ENCODE results near the gene HLA-DOA.
A peak's percentile ranks its signal among the peaks of the same experiment; 100 is the strongest.

The HLA-DOA gene

DNA sequence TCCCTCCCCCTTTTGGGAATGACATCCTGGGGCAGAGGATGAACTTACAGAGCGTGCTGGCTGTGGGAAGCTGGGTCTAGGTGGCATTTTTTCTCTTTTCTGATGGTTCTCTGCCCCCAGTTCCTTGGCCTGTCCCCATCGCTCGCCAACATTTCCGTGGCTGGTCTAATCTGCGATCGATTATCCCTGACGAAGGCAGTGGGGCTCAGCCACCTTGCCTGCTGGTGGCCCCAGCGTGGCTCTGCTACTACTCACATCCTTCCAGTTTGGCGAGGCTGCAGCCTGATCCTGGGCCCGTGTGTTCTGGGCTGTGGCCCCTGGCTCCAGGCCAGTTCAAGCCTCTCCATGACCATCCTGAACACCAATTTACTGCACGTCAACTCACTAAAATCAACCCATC lies 6.4 kb upstream of the HLA-DOA start:
- DNase-seq, result no peak

DNA sequence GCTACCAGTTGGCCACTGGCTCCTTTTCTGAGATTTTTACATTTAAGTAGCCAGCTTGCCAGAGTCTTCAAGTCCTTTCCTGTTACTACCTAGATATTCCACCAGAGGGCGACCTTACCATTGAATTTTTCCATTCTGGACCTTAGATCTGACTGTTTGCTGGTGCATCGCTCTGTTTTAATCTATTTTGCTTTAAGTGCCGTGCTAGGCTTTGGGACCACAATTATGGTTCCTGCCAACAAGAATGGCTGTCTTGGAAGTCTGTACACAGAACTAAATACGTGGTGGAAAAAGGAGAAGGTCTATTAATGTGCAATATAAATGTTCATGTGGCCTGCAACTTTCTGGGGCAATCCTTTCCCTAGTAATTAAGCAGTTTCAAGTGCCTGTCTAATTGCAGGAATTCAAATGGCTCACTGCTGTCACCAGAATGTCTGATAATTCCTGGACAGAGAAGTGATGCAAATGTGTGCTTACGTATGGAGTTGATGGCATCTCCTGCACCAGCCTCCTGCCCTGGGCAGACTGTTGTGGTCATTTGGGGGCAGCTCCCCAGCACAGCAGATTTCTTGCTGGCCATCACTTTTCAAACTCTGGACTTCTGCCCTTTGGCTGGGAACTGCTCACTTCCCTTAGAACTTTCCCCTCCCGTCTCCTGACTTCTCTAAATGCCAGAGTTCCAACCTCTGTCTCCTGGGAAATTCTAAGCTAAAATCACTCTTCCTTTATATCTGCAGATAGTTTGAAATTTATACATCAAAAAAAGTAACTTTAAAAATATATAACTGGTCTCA lies 5.6 kb upstream of the HLA-DOA start:
- peak; percentile 78 to 89 for DNase-seq

DNA sequence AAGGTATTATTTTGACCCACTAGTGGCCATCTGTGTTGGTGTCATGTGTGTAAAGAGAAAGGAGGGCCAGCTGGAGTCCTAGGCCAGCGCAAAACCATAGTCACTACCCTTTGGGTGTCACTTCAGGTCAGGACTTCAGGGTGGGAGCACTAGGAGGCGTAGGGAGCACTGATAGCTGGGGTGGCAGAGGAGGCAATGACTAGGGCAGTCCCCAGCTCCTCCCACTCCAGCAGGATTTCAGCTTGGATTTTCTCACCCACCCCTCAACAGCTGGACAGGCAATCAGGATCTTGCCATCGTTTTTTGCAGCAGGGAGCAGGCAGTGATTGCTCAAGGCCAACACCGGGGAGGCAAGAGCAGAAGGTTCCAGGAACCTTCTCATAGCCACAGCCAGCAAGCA lies 4.2 kb upstream of the HLA-DOA start:
- no peak for DNase-seq

DNA sequence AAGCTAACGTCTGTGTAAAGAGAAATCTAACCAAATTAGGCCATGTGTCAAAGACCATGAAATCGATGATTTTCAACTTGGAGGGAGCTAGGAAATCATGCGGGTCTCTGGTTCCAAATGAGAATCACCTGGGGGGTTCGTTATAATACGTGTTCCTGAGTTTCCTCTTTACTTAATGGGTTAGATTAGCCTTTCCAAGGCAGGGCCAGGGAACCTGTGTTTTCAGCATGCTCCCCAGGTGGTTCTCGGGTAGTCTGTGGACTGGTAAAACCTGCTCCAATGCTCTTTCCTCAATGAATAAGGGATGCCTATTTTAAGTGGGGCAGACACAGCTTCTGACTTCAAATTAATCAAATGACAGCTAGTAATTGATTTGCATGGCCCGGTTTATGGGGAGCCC lies 965 bp upstream of the HLA-DOA start:
- DNase-seq, result peak in 1 of 2 experiments; percentile 35

DNA sequence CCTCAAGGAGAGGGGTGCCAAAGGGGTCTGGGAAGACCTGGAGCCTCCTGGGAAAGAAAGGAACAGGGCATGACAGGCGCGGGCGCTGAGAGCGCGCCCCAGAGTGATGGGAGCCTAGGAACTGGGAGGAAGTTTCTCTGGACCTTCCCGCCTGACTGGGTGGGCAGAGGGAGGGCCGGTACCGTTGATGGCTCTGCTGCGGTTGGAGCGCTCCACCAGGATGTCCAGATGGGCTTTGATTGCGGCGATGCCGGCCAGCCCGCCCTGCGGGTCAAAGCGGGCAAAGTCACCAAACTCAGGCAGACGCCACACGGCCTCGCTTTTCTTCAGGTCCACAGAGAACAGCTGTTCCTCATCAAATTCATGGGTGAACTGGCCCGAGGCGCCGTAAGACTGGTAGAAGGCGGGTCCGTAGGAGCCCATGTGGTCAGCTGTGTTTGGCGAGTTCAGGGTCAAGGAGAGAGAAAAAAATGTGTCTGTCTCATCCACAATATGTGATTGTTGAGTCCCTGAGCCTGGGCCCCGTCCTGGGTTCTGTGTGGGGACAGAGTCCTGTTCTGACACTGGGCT lies 1.5 kb downstream of the HLA-DOA start:
- DNase-seq, result no peak

DNA sequence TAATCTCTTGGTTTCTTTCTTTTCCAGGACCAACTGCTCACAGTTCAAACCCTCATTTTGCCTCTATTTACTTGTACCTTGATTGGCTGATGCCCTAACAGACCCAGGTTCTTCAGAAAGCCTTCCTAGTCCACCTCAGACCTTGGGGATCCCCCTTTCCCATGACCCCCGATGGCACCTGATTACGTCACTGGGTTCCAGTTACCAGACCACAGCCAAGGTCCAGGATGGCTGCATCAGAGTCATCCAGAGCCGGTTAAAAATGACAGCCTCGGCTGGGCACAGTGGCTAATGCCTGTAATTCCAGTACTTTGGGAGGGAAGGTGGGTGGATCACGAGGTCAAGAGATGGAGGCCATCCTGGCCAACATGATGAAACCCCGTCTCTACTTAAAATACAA lies 4.5 kb downstream of the HLA-DOA start:
- no peak for DNase-seq

DNA sequence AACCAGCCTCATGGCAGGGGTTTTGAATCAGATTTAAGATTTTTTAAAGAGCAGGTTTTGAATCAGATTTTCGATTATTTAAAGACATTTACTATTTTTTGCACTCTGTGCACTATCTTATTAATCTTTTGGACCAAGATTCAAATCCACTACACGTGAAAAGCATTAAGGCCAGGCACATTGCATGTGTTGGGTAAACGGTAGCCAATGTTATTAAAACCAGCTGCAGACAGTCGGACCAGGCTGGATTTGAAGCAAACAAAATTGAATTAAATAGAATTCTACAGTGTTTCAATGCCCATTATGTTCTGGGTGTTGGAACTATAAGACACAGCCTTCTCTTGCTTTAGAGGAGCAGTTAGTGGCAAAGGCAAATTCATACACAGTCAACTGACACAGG lies 7.7 kb downstream of the HLA-DOA start:
- DNase-seq, result no peak

DNA sequence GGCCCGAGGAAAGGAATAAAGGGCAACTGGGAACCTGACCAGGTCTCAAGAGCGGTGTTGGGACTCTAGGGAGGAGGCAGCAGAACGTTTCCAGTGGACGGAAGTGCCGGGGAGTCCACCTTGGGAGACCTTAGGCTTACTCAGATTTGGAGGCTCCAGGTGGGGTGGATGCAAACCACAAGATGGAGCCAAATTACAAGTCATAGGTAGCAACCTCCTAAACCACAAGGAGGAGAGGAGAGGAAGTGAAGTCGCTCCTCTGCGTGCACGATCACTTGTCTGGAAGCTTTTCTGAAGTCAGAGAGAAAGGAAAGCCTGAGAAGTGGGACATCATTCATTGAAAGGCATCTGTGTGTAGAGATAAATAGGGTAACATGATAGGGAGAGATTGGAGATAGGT lies 9.3 kb downstream of the HLA-DOA start:
- DNase-seq, result peak; percentile 56 to 69

DNA sequence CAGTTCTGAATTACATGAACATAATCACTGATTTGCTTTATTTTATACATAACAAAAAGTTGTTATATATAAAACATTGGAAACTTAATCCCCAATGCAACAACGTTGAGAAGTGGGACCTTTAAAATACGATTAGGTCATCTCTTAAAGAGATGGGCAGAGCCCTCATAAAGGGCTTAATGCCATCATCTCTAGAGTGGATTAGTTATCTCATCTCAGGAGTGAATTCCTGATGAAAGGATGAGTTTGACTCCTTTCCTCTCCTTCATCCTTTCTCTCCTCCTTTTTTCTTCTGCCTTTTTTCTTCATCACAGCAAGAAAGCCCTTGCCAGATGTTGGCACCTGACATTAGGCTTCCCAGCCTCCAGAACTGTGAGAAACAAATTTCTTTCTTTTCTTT lies 13.9 kb downstream of the HLA-DOA start:
- no peak for DNase-seq

DNA sequence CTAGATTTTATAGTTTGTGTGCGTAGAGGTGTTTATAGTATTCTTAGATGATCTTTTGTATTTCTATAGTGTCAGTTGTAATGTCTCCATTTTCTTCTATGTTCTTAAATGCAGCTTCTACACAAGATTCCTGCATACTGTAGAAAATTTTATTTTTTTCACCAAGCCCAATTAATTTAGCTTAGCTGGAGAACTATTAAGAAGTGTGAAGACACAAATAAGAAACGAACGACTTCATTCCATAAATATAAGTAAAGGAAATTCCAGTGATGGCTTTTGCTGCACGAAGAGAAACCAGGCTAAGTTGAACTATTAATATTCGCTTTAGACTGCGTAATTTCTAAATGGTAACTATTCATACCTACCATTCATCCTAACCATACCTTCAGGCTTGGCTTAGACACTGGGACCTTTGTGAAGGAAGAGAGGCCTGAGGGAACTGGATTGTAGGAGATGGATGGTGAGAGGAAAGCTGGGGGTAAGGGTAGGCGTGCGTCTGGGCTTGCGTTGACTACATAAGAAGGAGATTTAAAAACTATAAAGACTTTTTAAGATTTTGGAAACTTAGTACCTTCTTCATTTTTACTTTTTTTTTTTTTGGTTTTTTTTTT lies 15.9 kb downstream of the HLA-DOA start:
- DNase-seq, result no peak

DNA sequence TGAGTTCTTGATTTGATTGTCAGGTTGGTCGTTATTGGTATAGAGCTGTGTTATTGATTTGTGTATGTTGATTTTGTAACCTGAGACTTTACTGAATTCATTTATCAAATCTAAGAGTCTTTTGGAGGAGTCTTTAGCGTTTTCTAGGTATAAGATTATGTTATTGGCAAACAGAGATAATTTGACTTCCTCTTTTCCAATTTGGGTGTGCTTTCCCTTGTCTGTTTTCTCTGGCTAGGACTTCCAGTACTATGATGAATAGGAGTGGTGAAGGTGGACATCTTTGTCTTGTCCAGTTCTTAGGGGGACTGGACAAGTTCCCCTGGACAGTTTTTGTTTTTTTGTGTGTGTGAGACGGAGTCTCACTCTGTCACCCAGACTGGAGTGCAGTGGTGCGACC lies 17.4 kb downstream of the HLA-DOA start:
- no peak for DNase-seq

DNA sequence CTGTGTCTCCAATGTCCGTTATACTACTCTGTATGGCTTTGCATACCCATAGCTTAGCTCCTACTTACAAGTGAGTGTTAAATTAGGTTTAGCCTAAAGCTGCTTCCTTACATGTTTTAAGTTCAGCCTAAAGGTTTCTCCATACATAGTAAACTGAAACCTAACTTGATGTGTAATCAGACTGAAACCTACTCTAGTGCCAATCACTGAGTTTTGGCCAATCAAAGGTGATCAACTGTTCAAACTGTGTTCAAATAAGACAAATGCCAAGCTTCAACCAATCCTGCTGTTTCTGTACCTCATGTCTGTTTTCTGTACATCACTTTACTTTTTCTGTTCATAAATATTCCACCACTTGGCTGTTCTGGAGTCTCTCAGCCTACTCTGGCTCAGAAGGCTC lies 20.0 kb downstream of the HLA-DOA start:
- DNase-seq, result no peak

DNA sequence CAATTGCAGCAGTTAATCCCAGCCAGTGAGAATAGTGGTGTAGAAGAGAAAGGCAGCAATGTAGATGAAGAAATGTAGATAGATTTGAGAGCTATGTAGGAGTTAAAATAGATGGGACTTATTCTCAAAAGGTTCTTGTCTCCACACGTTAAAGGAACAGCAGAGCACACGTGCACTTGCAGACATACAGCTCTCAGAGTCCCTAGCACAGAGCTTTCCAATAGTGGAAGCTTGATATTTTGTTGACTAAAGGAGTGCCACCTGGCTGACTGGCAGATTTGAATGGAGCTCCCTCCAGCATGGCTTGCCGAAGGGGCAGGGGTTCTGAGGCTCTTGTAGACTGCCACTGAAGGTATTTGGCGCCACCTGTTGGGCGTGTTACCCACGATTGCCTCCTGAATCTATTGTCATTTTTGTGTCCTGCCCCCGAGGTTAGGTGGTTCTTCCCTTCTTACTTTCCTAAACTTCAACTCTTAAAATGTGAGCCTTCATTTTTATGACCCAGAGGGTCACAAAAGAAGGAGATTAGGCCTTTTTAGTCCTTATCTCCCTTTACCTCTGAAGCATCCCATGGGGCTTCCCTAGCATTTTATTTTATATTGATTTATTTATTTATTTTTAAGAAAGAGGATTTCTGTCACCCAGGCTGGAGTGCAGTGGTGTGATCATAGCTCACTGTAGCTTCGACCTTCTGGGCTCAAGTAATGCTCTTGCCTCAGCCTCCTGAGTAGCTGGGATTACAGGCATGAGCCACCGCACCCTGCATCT lies 24.6 kb downstream of the HLA-DOA start:
- peak; percentile 93 to 97 for DNase-seq

DNA sequence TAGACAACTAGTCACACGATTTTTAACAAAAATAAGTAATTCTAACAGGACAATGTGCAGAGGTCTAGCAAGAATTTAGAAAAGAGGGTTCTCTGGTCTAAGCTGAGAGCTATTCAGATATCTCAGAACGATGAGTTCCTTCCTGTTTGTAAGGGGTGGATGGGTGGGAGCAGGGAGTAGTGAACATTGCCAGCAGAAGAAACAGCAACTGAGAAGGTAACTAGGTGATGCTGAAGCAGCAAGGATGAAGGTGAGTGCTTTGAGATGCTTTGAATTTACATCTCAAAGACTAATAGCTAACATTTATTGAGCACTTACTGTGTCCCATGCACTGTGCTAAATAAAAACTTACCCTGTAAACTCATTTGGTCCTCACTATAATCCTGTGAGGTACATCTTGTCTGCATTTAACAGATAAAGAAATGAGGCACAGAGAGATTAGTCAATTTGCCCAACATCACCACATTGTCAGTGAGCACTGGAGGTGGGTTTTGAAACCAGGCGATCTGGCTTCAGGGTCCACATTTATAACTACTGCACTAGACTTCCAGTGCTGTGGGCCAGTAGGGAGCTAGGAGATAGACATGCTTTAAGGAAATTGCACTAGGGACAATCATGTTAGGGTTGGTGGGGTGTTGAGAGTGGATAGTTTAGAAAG lies 25.3 kb downstream of the HLA-DOA start:
- DNase-seq, result no peak

DNA sequence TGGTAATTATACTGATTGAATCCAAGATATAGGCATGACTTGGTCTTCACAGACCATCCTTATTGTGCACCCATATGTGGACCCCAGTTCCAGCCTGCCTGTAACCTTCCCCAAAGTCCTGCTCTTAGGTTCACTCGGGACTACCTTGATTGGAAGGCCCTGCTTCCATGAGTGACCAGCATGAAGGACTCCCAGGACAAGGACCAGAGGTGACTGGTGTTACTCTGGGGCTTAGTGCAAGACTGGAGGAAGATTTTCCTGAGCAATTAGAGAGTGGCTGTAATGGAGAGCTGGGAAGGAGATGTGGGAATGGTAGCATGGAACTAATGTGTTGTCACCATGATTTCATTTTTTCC lies 25.9 kb downstream of the HLA-DOA start:
- DNase-seq, result no peak

DNA sequence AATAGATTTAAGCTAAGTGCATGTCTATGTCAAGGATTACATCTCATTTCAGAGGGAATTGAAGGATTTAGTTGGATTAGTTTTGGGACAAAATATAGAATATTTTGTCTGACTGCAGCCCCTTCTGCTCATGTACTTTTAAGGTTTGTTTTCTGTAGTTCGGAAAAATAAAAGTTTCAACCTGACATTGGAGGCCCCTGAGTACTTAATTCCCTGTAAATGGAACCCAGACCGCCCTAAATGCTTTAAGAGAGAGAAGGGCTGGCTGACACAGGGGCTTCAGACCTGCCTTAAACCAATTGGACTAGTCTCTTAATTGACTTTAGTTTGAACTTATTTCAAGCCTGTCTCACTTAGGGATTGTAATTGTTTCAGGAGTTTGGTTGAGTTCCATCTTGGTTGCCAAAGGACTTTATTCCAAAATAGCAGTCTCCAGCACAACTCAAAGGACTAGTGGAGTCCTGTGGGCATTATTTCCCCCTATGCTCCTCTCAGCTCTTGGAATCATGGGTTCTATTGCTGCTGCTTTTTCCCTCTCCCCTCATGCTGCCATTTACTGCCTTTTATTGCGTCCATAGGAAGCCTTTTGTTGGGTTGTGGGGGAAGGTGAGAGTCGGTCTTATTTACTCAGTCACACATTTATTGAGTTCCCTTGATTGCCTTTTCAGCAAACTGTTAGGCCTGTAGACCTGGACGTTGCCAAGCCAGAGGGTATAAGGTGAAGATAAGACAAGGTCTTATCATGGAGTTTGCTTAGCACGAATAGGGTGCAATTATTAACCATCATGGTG lies 26.5 kb downstream of the HLA-DOA start:
- no peak for DNase-seq

DNA sequence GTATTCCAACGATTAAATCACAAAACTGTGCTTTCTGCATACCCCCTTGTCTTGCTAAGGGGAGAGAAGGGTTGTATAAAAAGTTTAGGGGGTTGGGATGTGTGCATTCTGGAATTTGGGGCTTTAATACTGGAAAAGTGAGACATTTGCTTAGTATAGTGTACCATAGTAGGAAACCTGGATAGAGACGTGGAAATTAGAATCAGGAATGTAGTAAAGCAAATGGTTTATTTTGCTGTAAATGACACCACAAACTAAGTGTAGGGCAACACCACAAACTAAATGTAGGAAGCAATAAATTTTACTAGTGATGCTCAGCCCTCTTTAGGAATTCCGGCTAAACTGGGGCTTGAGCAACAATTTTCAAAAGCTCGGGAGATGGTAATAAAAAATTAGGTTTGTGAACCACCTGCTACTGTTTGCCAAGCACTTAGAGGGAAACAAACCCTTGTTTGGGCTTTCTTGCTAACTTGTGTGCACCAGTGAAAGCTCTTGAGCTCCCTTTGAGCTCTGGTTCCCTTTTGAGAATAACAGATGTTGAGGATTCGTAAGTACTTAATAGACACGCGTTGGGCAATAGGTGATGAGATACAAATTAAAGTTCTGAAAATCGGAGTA lies 27.2 kb downstream of the HLA-DOA start:
- no peak for DNase-seq

DNA sequence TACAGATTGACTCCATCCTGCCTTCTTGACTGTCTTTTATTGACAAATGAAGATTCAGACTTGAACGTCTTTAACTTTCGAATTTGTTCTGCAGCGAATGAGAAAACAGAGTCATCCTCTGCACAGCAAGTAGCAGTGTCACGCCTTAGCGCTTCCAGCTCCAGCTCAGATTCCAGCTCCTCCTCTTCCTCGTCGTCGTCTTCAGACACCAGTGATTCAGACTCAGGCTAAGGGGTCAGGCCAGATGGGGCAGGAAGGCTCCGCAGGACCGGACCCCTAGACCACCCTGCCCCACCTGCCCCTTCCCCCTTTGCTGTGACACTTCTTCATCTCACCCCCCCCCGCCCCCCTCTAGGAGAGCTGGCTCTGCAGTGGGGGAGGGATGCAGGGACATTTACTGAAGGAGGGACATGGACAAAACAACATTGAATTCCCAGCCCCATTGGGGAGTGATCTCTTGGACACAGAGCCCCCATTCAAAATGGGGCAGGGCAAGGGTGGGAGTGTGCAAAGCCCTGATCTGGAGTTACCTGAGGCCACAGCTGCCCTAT lies 28.8 kb downstream of the HLA-DOA start:
- DNase-seq, result no peak

DNA sequence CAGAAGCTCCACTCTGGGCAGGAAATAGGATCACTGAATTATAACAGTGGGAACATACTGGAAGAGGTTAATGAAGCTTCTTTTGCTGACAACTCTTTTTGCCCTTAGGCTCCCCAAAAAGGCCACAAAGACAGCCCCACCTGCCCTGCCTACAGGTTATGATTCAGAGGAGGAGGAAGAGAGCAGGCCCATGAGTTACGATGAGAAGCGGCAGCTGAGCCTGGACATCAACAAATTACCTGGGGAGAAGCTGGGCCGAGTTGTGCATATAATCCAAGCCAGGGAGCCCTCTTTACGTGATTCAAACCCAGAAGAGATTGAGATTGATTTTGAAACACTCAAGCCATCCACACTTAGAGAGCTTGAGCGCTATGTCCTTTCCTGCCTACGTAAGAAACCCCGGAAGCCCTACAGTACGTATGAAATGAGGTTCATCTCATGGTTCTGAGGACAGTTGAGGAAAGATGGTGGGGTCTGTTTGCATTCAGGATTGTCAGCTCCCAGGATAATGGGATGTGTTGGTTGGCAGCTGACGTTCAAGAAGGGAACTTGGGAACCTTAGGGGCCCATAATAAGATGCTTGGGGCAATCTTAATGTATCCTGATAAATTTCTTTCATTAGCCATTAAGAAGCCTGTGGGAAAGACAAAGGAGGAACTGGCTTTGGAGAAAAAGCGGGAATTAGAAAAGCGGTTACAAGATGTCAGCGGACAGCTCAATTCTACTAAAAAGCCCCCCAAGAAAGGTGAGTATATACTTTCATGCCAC lies 29.5 kb downstream of the HLA-DOA start:
- DNase-seq, result no peak

DNA sequence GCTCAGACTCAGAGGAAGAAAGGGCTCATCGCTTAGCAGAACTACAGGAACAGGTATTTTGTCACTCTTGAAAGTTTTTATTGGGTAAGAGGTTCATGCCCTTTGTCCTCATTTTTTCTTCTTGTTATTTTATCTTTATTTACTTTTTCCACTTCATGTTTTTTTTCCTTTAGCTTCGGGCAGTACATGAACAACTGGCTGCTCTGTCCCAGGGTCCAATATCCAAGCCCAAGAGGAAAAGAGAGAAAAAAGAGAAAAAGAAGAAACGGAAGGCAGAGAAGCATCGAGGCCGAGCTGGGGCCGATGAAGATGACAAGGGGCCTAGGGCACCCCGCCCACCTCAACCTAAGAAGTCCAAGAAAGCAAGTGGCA lies 31.5 kb downstream of the HLA-DOA start:
- DNase-seq, result no peak
